ENCODE results near the gene REC8. TPM values are rescaled to one million over a fixed set of nuclear protein-coding genes. Genes with fewer than 3 reads are reported as not detected.

REC8 gene
- total RNA-seq, 1 experiment from 2014 or later: 1.4 TPM

GRCh38 chr14:24138396-24139271 is 33.2 kb upstream of the REC8 start:
- no peak for DNase-seq (ENCODE audit: extremely low read depth, low read depth)

- no peak for DNase-seq (ENCODE audit: extremely low read depth, low read depth)
Measured at GRCh38 chr14:24139272-24139934, 32.5 kb upstream of the REC8 start.

GRCh38 chr14:24141097-24141880 is 30.6 kb upstream of the REC8 start, which contains the start of gene EMC9:
TSS of gene EMC9 (minus strand) at chr14:24141591. CDS start at chr14:24141304, 287 bp downstream.
- peak; percentile 99 for DNase-seq (ENCODE audit: extremely low read depth, low read depth)

GRCh38 chr14:24143511-24143910 is 28.4 kb upstream of the REC8 start:
- no peak for DNase-seq (ENCODE audit: extremely low read depth, low read depth)

- DNase-seq (ENCODE audit: extremely low read depth, low read depth): no peak
Measured at GRCh38 chr14:24144451-24144850, 27.4 kb upstream of the REC8 start.

GRCh38 chr14:24145219-24145618 is 26.7 kb upstream of the REC8 start:
- no peak for DNase-seq (ENCODE audit: extremely low read depth, low read depth)

- DNase-seq (ENCODE audit: extremely low read depth, low read depth): no peak
Measured at GRCh38 chr14:24145690-24146452, 26.0 kb upstream of the REC8 start.

- peak; percentile 97 for DNase-seq (ENCODE audit: extremely low read depth, low read depth)
Measured at GRCh38 chr14:24146453-24146977, 25.4 kb upstream of the REC8 start, which contains the start of gene PSME2. TSS of gene PSME2 (minus strand) at chr14:24146610. CDS start at chr14:24146581, 29 bp downstream.

- peak; percentile 98 for DNase-seq (ENCODE audit: extremely low read depth, low read depth)
Measured at GRCh38 chr14:24146978-24147760, 24.7 kb upstream of the REC8 start, which contains the start of gene RNF31. TSS of gene RNF31 (plus strand) at chr14:24147498. CDS start at chr14:24147699, 201 bp downstream.

GRCh38 chr14:24147761-24148428 is 24.0 kb upstream of the REC8 start:
- no peak for DNase-seq (ENCODE audit: extremely low read depth, low read depth)

GRCh38 chr14:24149302-24149969 is 22.4 kb upstream of the REC8 start:
- no peak for DNase-seq (ENCODE audit: extremely low read depth, low read depth)

- DNase-seq (ENCODE audit: extremely low read depth, low read depth): no peak
Measured at GRCh38 chr14:24150061-24150460, 21.8 kb upstream of the REC8 start.

- no peak for DNase-seq (ENCODE audit: extremely low read depth, low read depth)
Measured at GRCh38 chr14:24150567-24150966, 21.3 kb upstream of the REC8 start.

- no peak for DNase-seq (ENCODE audit: extremely low read depth, low read depth)
Measured at GRCh38 chr14:24150993-24151392, 20.9 kb upstream of the REC8 start.

- no peak for DNase-seq (ENCODE audit: extremely low read depth, low read depth)
Measured at GRCh38 chr14:24151404-24152080, 20.3 kb upstream of the REC8 start.

GRCh38 chr14:24155100-24155499 is 16.8 kb upstream of the REC8 start:
- no peak for DNase-seq (ENCODE audit: extremely low read depth, low read depth)

- DNase-seq (ENCODE audit: extremely low read depth, low read depth): no peak
Measured at GRCh38 chr14:24156840-24157239, 15.0 kb upstream of the REC8 start.
